ENCODE data around the gene HOXD12. TPM values are rescaled to one million over a fixed set of nuclear protein-coding genes. Genes with fewer than 3 reads are reported as not detected.

The HOXD12 gene
- total RNA-seq, 2 donors from 2014 or later: not detected

DNA sequence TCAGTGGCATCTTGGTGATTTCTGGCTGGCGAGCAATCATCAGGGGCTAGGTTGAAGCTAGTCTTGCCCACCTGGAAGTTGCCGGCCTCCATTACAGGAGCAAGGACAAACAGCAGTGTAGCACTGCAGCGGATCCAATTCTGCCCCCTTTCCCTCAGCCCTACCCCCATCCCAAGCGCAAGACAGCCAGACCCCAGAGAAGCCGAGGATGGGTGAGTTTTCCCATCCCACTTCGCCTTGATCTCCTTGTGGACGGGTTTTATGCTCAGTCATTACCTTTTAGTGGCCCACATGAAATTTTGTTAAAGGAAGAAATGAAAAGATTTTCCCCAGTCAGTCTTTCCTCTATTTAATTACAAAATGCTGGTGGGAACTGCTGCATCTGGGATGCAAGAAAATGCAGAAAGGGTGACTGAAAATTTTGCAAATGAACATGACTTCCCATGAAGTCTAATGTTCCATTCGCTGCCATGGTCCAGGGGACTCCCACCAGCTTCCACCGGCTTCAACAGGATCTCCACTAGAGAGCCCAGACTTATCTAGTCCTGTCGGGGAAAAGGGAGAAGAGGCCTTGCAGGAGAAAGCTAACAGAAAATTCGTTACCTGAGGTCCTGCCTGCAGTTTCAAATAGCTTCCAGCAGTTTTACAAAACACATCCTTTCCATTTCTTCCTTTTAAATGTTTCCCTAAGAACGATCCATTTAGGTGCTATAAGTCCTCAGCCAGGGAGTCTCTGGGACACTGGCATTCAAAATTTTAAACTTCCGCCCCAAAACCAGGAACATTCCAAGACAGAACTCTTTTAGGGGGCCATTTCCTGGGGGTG is 21.0 kb downstream of the HOXD12 start:
- Mint-ChIP-seq H3K36me3 (peaks cover 21 to 44% of the 10 kb centered on the region in 2 donors), H3K27ac (peak overlapping the region in 1 of 2 donors; percentile 44), H3K9me3 (peaks cover 0 to 11% of the 10 kb centered on the region in 2 donors)
- DNase-seq (ENCODE audit: low spot score in 2 of 2) (no peak), ATAC-seq (no peak)

DNA sequence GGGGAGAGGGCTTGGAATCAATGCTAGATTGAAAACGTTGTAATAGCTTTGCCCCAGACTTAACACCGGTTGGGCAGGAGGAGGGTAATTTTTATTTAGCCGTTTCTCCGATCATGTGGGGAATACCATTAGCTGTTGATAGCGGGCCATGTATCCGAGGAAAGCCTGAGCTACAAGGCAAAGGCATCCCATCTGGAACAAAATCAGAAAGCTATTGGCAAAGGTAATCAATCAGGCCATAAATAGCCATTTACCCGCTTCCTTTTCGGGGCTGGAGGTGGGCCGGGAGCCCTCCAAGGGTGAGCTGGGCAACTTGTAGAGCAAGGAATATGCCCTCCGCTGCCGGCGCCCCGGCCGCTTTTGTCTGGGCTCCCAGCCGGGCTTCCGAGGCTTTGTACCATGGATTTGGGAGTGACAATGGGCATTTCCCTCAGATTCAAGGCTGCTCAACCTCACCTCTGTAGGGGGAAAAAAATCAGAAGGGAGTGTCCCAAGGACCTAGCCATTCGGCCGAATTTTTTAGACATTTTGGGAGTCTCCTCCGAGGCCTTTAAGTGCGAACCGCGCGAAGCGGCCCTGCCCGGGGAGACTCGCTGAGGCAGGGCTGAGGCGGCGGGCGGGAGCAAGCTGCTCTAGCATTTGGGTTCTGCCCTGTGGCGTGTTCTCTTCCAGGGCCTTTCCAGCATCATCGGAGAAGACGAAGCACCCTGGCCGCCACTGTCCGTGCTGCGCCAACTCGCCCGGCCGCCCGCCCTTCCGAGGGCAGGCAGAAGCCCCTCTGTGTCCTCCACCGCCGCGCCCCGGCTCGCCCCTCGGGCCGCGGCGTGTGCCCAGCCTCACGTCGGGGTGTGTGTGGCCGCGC is 21.8 kb downstream of the HOXD12 start:
- Mint-ChIP-seq H3K9me3 (peaks cover 0 to 11% of the 10 kb centered on the region in 2 donors), H3K27ac (peak overlapping the region in 1 of 2 donors; percentile 44), H3K36me3 (peaks cover 20 to 42% of the 10 kb centered on the region in 2 donors)
- no peak for DNase-seq (ENCODE audit: low spot score in 2 of 2)
- ATAC-seq: no peak

GRCh38 chr2:176122052-176122682 is 22.6 kb downstream of the HOXD12 start:
- Mint-ChIP-seq H3K9me3 (peaks cover 0 to 7% of the 10 kb centered on the region in 2 donors), H3K27ac (no peak overlapping the region), H3K36me3 (peaks cover 12 to 35% of the 10 kb centered on the region in 2 donors)
- ATAC-seq (peak in 1 of 2 donors; percentile 29), DNase-seq (ENCODE audit: low spot score in 2 of 2) (no peak)

DNA sequence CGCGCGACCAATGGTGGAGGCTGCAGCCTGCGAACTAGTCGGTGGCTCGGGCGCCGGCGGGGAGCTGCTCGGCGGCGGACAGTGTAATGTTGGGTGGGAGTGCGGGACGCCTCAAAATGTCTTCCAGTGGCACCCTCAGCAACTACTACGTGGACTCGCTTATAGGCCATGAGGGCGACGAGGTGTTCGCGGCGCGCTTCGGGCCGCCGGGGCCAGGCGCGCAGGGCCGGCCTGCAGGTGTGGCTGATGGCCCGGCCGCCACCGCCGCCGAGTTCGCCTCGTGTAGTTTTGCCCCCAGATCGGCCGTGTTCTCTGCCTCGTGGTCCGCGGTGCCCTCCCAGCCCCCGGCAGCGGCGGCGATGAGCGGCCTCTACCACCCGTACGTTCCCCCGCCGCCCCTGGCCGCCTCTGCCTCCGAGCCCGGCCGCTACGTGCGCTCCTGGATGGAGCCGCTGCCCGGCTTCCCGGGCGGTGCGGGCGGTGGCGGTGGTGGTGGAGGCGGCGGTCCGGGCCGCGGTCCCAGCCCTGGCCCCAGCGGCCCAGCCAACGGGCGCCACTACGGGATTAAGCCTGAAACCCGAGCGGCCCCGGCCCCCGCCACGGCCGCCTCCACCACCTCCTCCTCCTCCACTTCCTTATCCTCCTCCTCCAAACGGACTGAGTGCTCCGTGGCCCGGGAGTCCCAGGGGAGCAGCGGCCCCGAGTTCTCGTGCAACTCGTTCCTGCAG is 23.3 kb downstream of the HOXD12 start, which contains the start of gene HOXD9:
Gene HOXD9 (plus strand): TSS at position 37 of the 728 bp plus-strand sequence. CDS start 50 bp downstream, at position 87.
- H3K27ac Mint-ChIP-seq: peak within 1 kb of the TSS in 1 of 2 donors; percentile 81
- DNase-seq (ENCODE audit: low spot score in 2 of 2) (no peak), ATAC-seq (peak in 1 of 2 donors; percentile 60)
- H3K36me3 Mint-ChIP-seq: peaks cover 11 to 30% of the 10 kb centered on the region in 2 donors
- peaks cover 0 to 5% of the 10 kb centered on the region in 2 donors for H3K9me3 Mint-ChIP-seq

DNA sequence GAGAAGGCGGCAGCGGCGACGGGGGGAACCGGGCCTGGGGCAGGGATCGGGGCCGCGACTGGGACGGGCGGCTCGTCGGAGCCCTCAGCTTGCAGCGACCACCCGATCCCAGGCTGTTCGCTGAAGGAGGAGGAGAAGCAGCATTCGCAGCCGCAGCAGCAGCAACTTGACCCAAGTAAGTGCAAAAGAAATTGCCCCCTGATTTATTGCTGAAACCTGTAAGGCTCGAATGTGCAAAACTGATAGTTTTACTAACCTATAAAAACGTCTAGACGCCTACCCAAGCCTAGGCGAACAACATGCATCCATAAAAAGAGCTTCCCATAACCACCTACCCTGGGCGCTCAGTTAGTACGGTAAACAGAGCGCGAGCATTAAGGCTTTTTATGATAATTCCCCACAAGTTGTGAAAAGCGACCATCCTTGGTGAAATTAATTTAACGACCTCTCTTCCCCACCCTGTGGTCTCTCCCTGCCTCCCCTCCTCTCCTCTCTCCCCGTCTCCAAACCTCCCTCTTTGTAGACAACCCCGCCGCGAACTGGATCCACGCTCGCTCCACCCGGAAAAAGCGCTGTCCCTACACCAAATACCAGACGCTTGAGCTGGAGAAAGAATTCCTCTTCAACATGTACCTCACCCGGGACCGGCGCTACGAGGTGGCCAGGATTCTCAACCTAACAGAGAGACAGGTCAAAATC is 24.0 kb downstream of the HOXD12 start:
- H3K27ac Mint-ChIP-seq: peak overlapping the region in 1 of 2 donors; percentile 81
- H3K9me3 Mint-ChIP-seq: no peaks in the 10 kb centered on the region

DNA sequence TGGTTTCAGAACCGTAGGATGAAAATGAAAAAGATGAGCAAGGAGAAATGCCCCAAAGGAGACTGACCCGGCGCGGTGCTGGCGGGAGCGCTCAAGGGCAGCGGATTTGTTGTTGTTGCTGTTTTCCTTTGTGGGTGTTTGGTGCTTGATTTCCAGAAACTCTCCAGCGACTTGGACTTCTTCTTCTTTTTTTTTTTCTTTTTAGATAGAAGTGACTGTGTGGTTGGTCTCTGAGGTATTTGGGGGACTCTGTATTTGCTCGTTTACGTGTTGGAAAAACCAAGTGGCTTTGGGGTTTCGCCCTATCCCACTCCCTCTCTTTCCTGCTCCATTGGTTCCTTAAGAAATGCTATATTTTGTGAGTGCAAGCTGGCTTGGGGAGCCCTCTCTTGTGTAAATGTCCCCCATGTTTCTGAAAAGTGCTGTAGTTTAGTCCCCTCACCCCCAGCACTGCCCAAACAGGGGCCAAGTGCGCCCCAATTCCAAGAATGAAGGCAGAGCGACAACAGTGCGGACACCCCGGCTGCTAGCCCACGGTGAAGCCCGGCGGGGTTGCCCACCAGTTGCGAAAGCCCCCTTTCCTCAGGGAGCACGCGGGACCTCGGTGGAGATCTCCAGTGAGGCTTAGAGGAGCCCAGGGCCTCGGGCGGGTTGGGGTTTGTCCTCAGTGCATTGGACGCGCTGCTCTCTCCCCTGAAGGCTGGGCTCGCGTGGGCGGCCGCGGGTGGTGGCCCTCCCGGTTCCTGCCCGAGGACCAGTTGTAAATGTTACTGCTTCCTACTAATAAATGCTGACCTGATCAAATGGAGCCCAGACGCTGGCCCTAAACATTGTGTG is 24.7 kb downstream of the HOXD12 start:
- Mint-ChIP-seq H3K36me3 (peaks cover 0 to 25% of the 10 kb centered on the region in 2 donors), H3K9me3 (no peaks in the 10 kb centered on the region), H3K27ac (no peak overlapping the region)
- ATAC-seq: no peak
- no peak for DNase-seq (ENCODE audit: low spot score in 2 of 2)

More for the DNA sequence above, 24.0 kb downstream of the HOXD12 start:
- H3K36me3 Mint-ChIP-seq: peaks cover 5 to 29% of the 10 kb centered on the region in 2 donors
- ATAC-seq (no peak), DNase-seq (ENCODE audit: low spot score in 2 of 2) (no peak)

- H3K36me3 Mint-ChIP-seq: peaks cover 0 to 18% of the 10 kb centered on the region in 2 donors
- DNase-seq (ENCODE audit: low spot score in 2 of 2): no peak
- ATAC-seq: no peak
- no peaks in the 10 kb centered on the region for H3K9me3 Mint-ChIP-seq
- no peak overlapping the region for H3K27ac Mint-ChIP-seq
These were observed 25.6 kb downstream of the HOXD12 start for GRCh38 chr2:176124947-176125771.

GRCh38 chr2:176125772-176126054 is 26.1 kb downstream of the HOXD12 start:
- DNase-seq (ENCODE audit: low spot score in 2 of 2) (no peak), ATAC-seq (no peak)
- Mint-ChIP-seq H3K9me3 (no peaks in the 10 kb centered on the region), H3K36me3 (peaks cover 0 to 13% of the 10 kb centered on the region in 2 donors), H3K27ac (no peak overlapping the region)

DNA sequence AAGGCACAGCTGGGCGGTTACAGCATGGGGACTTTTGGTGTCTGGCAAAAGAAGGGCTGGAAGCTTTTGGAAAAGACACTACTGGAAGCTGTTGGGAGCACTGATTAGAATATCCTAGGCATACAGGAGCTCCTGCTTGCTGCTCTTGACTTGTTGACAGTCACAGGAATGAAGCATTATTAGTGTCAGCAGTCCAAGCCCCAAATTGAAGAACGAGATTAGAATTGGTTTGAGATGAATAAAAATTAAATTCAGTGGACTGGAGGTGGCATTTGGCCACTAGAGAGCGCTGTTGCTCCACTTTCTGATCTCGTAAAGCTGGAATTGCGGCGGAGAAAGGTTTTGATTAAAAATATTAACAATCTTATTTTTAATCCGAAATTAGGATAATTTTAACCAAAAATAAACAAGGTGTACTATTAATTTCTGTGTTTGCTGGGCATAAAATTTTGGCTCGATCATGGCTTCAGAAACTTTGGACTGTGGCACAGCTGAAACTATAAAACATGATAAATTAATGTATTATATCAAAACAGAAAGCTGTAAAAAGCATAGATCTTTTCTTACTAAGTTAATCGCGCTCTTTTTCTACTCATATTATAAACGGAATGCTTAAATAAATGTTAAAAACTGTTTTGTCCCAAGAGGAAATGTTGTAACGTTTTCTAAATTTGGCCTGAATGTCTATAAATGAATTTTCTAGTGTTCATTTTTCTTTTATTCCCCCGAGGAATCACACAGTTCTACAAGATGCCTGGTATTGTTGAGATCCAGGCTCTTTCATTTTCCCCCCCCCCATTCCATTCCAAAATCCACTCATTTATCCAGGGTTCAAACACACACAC is 27.6 kb downstream of the HOXD12 start:
- no peaks in the 10 kb centered on the region for H3K9me3 Mint-ChIP-seq
- ATAC-seq: no peak
- no peak overlapping the region for H3K27ac Mint-ChIP-seq
- peak in 1 of 2 donors; percentile 70 for DNase-seq (ENCODE audit: low spot score in 2 of 2)
- H3K36me3 Mint-ChIP-seq: peaks cover 0 to 6% of the 10 kb centered on the region in 2 donors

DNA sequence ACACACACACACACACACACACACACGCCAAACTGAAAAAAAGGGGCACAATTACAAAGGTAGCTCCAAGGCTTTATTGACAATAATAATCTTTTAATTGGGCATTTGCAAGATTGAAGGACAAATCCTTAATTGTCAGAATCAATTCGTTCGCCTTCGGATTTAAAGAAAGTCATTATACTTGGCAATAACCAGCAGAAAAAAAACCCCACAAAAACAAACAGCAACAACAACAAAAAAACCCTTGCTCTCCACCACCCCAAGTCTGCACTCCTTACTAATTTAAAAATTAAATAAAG is 28.1 kb downstream of the HOXD12 start:
- H3K36me3 Mint-ChIP-seq: peaks cover 0 to 11% of the 10 kb centered on the region in 2 donors
- ATAC-seq (no peak), DNase-seq (ENCODE audit: low spot score in 2 of 2) (no peak)
- no peak overlapping the region for H3K27ac Mint-ChIP-seq
- H3K9me3 Mint-ChIP-seq: no peaks in the 10 kb centered on the region

GRCh38 chr2:176128172-176128981 is 28.8 kb downstream of the HOXD12 start:
- no peak for DNase-seq (ENCODE audit: low spot score in 2 of 2)
- H3K27ac Mint-ChIP-seq: peak overlapping the region in 1 of 2 donors; percentile 77
- H3K9me3 Mint-ChIP-seq: no peaks in the 10 kb centered on the region
- no peak for ATAC-seq
- peaks cover 0 to 15% of the 10 kb centered on the region in 2 donors for H3K36me3 Mint-ChIP-seq

- DNase-seq (ENCODE audit: low spot score in 2 of 2): no peak
These were observed 29.6 kb downstream of the HOXD12 start, which contains the start of gene HOXD8 for GRCh38 chr2:176128982-176129796. TSS of gene HOXD8 (plus strand) at chr2:176129705. CDS start at chr2:176130367, 662 bp downstream.

More at GRCh38 chr2:176128982-176129796, 29.6 kb downstream of the HOXD12 start, which contains the start of gene HOXD8:
- peaks cover 0 to 18% of the 10 kb centered on the region in 2 donors for H3K36me3 Mint-ChIP-seq
- H3K9me3 Mint-ChIP-seq: no peaks in the 10 kb centered on the region
- H3K27ac Mint-ChIP-seq: peak within 1 kb of the TSS in 1 of 2 donors; percentile 77
- ATAC-seq: peak in 1 of 2 donors; percentile 33
